ENCODE data around the gene CCDC146. TPM values are rescaled to one million over a fixed set of nuclear protein-coding genes. Genes with fewer than 3 reads are reported as not detected.

The CCDC146 gene
- polyA plus RNA-seq, 1 donor from 2014 or later = 13.0 TPM

DNA sequence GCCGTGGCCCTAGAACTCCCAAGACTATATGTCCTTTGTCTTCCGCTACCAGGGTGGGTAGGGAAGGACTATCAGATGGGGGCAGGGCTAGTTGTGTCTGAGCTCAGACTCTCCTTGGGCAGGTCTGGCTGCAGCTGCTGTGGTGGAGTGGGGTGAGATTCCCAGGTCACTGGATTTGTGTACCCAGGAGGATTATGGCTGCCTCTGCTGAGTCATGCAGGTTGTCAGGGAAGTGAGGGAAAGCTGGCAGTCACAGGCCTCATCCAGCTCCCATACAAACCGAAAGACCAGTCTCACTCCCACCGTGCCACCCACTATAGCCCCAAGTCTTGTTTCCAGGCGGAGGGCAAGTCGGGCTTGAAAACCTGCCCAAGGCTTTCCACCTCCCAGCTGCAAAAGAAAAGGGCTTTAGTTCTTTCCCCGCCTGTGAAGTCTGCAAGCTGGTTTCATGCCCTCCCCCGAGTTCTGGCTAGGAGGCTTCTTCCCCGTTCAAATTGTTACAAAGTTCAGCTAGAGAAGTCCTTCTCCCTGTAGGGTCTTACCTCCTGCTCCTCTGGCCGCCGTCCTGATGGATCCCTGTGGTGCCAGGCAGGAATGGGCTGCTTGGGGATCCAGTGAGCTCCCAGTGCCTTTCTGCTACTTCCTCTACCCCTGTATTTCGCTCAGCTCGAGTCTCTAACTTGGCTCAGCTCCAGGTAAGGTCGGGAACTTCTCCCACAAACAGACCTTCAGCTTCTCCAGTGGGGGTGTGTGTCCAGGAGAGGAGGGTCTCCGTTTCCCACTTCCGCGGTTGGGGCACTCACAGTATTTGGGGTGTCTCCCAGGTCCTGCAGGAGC lies 184.0 kb downstream of the CCDC146 start:
- Histone ChIP-seq H3K79me2 (replicated peaks; ENCODE audit: insufficient read depth, low read length) (no peaks in the 10 kb centered on the region), H3K9ac (ENCODE audit: low read length) (no peak overlapping the region), H3K9me3 (ENCODE audit: low read length) (no peaks in the 10 kb centered on the region), H2AFZ (ENCODE audit: low read depth, low read length) (no peak overlapping the region), H3K27me3 (ENCODE audit: insufficient read depth, low read depth, low read length) (no peaks in the 10 kb centered on the region), H4K20me1 (ENCODE audit: insufficient read depth) (no peaks in the 10 kb centered on the region), H3K27ac (ENCODE audit: low read length) (no peak overlapping the region), H3K4me2 (ENCODE audit: low read length) (no peak overlapping the region), H3F3A (ENCODE audit: insufficient read depth, low read length, poor library complexity, severe bottlenecking) (no peaks in the 10 kb centered on the region), H3K4me3 (ENCODE audit: low read length) (no peak overlapping the region), H3K9me2 (ENCODE audit: insufficient read depth, low read length) (no peaks in the 10 kb centered on the region), H3K36me3 (ENCODE audit: insufficient read depth, low read length) (no peaks in the 10 kb centered on the region)
- TF ChIP-seq TAF1 (IDR thresholded peaks at IDR 0.05; ENCODE audit: low read depth) (no peak), SMC3 (conservative IDR thresholded peaks at IDR 0.05; ENCODE audit: poor library complexity) (no peak), CTCF (IDR thresholded peaks at IDR 0.05; ENCODE audit: poor library complexity, severe bottlenecking) (no peak), REST (IDR thresholded peaks at IDR 0.05; ENCODE audit: borderline replicate concordance) (no peak), EZH2 (IDR thresholded peaks at IDR 0.05; ENCODE audit: borderline replicate concordance, insufficient read depth, low read length, poor library complexity, severe bottlenecking) (no peak), MXI1 (conservative IDR thresholded peaks at IDR 0.05; ENCODE audit: poor library complexity, severe bottlenecking) (no peak), EP300 (conservative IDR thresholded peaks at IDR 0.05; ENCODE audit: poor library complexity, severe bottlenecking) (no peak), RAD21 (conservative IDR thresholded peaks at IDR 0.05) (no peak), POLR2AphosphoS5 (IDR thresholded peaks at IDR 0.05) (no peak)

- TF ChIP-seq POLR2AphosphoS5 (IDR thresholded peaks at IDR 0.05) (no peak), TAF1 (IDR thresholded peaks at IDR 0.05; ENCODE audit: low read depth) (no peak), EZH2 (IDR thresholded peaks at IDR 0.05; ENCODE audit: borderline replicate concordance, insufficient read depth, low read length, poor library complexity, severe bottlenecking) (no peak), CTCF (IDR thresholded peaks at IDR 0.05; ENCODE audit: poor library complexity, severe bottlenecking) (no peak), REST (IDR thresholded peaks at IDR 0.05; ENCODE audit: borderline replicate concordance) (no peak), MXI1 (conservative IDR thresholded peaks at IDR 0.05; ENCODE audit: poor library complexity, severe bottlenecking) (no peak), RAD21 (conservative IDR thresholded peaks at IDR 0.05) (no peak), EP300 (conservative IDR thresholded peaks at IDR 0.05; ENCODE audit: poor library complexity, severe bottlenecking) (no peak), SMC3 (conservative IDR thresholded peaks at IDR 0.05; ENCODE audit: poor library complexity) (no peak)
- Histone ChIP-seq H2AFZ (ENCODE audit: low read depth, low read length) (no peak overlapping the region), H3K9me3 (ENCODE audit: low read length) (no peaks in the 10 kb centered on the region), H3K27me3 (ENCODE audit: insufficient read depth, low read depth, low read length) (no peaks in the 10 kb centered on the region), H3K4me3 (ENCODE audit: low read length) (no peak overlapping the region), H4K20me1 (ENCODE audit: insufficient read depth) (no peaks in the 10 kb centered on the region), H3K9ac (ENCODE audit: low read length) (no peak overlapping the region), H3K79me2 (replicated peaks; ENCODE audit: insufficient read depth, low read length) (no peaks in the 10 kb centered on the region), H3K27ac (ENCODE audit: low read length) (no peak overlapping the region), H3K4me2 (ENCODE audit: low read length) (no peak overlapping the region), H3K9me2 (ENCODE audit: insufficient read depth, low read length) (no peaks in the 10 kb centered on the region), H3K36me3 (ENCODE audit: insufficient read depth, low read length) (no peaks in the 10 kb centered on the region), H3F3A (ENCODE audit: insufficient read depth, low read length, poor library complexity, severe bottlenecking) (no peaks in the 10 kb centered on the region)
These were observed 186.4 kb downstream of the CCDC146 start for GRCh38 chr7:77308792-77309191.

Measured in neural cell (in vitro differentiated cells).